ENCODE data around the gene PEX26.

DNA sequence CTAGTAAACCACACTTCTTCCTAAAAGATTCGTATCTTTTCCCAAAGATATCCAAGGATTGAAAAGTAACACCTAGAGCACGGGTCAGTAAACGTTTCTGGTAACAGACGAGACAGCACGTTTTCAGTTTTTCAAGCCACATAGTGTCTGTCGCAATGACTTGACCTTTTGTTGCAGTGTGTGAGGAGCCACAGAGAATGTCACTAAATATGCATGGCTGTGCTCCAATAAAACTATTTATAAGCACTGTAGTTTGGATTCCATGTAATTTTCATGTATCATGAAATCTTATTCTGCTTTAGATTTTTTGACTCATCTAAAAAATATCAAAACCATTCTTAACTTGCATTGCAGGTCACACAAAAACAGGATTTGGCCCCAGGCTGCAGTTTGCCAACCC is 35.1 kb upstream of the PEX26 start:
- TF ChIP-seq, protein P1, sequence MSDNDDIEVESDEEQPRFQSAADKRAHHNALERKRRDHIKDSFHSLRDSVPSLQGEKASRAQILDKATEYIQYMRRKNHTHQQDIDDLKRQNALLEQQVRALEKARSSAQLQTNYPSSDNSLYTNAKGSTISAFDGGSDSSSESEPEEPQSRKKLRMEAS (CRISPR knock-in tag; IDR thresholded peaks at IDR 0.05): no peak
- no peak for TF ChIP-seq BMI1 (IDR thresholded peaks at IDR 0.05; ENCODE audit: low read length)
- no peak for TF ChIP-seq SMC3 (conservative IDR thresholded peaks at IDR 0.05; ENCODE audit: insufficient read depth, low read depth, low read length)
- no peak for TF ChIP-seq POLR2A (conservative IDR thresholded peaks at IDR 0.05)
